ENCODE measurements around the gene MIPOL1.
"Not testable (repeated sequence)": the region's sequence is repeated elsewhere in the genome, so short reads cannot be mapped to it uniquely, and the experiment has no call there.

DNA sequence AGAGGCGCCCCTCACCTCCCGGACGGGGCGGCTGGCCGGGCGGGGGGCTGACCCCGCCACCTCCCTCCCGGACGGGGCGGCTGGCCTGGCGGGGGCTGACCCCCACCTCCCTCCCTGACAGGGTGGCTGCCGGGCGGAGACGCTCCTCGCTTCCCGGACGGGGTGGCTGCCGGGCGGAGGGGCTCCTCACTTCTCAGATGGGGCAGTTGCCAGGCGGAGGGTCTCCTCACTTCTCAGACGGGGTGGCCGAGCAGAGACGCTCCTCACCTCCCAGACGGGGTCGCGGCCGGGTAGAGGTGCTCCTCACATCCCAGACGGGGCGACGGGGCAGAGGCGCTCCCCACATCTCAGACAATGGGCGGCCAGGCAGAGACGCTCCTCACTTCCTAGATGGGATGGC lies 357.9 kb downstream of the MIPOL1 start:
- TF ChIP-seq, protein P1, sequence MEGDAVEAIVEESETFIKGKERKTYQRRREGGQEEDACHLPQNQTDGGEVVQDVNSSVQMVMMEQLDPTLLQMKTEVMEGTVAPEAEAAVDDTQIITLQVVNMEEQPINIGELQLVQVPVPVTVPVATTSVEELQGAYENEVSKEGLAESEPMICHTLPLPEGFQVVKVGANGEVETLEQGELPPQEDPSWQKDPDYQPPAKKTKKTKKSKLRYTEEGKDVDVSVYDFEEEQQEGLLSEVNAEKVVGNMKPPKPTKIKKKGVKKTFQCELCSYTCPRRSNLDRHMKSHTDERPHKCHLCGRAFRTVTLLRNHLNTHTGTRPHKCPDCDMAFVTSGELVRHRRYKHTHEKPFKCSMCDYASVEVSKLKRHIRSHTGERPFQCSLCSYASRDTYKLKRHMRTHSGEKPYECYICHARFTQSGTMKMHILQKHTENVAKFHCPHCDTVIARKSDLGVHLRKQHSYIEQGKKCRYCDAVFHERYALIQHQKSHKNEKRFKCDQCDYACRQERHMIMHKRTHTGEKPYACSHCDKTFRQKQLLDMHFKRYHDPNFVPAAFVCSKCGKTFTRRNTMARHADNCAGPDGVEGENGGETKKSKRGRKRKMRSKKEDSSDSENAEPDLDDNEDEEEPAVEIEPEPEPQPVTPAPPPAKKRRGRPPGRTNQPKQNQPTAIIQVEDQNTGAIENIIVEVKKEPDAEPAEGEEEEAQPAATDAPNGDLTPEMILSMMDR (IDR thresholded peaks at IDR 0.05): not testable (repeated sequence)
- not testable (repeated sequence) for TF ChIP-seq EZH2phosphoT487, EZH2 (IDR thresholded peaks at IDR 0.05)
